Vagina (tissue), 2 donors: ENCODE data around the gene EPS8L3.

Experiments
- POLR2AphosphoS5 ChIP-seq, 2 donors: sonication (generic); formaldehyde crosslinking; IDR thresholded peaks; one replicate each; pipeline ENCODE4 v1.9.0; 2017; ENCODE audit warnings: antibody characterized with exemption in 2 of 2, mild to moderate bottlenecking in 2 of 2, low read depth in 1 of 2; ENCODE audit not compliant: insufficient read depth in 1 of 2
- TF ChIP-seq, protein P1 (sequence below), 3 experiments: fragments of 450-650 bp in 2 of 3; fragments of 200-600 bp in 1 of 3; sonication (generic) in 1 of 3; IDR thresholded peaks; one replicate each; pipeline ENCODE4 v1.5.1; 2017 to 2019; ENCODE audit warnings: antibody characterized with exemption in 3 of 3, mild to moderate bottlenecking in 2 of 3, moderate library complexity in 2 of 3

DNA sequence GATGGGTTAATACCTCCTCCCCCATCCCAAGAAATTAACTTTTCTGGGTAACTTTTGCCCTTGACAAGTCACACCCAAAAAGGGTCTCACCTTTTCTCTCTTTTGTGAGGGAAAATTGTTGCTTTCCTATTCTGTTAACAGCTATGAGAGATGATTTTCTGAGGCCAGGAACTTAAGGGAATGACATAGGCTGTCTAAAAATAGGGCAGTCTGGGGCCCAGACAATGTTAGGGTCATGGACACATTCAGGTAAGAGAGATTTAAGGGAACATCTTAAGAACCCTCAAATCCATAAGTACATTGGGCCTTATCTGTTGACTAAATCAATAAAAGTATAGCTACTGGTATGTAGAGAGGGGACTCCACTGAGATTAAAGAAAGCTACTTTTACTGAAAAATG is 14.5 kb downstream of the EPS8L3 start:
- TF ChIP-seq POLR2AphosphoS5 (IDR thresholded peaks at IDR 0.05; ENCODE audit: insufficient read depth in 1 of 2, low read depth in 1 of 2) = no peak
- TF ChIP-seq, protein P1, sequence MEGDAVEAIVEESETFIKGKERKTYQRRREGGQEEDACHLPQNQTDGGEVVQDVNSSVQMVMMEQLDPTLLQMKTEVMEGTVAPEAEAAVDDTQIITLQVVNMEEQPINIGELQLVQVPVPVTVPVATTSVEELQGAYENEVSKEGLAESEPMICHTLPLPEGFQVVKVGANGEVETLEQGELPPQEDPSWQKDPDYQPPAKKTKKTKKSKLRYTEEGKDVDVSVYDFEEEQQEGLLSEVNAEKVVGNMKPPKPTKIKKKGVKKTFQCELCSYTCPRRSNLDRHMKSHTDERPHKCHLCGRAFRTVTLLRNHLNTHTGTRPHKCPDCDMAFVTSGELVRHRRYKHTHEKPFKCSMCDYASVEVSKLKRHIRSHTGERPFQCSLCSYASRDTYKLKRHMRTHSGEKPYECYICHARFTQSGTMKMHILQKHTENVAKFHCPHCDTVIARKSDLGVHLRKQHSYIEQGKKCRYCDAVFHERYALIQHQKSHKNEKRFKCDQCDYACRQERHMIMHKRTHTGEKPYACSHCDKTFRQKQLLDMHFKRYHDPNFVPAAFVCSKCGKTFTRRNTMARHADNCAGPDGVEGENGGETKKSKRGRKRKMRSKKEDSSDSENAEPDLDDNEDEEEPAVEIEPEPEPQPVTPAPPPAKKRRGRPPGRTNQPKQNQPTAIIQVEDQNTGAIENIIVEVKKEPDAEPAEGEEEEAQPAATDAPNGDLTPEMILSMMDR (IDR thresholded peaks at IDR 0.05) = no peak
